Colonic mucosa (tissue), 4 donors: ENCODE results near the gene CLDN19. TPM values are rescaled to one million over a fixed set of nuclear protein-coding genes. Genes with fewer than 3 reads are reported as not detected.
A peak's percentile ranks its signal among the peaks of the same experiment; 100 is the strongest.

ENCODE experiments used
- DNase-seq: peaks from one replicate; pipeline ENCODE4 v3.0.0-alpha.2; 2020
- H3K27ac ChIP-seq: fragments of 200-600 bp; one replicate; pipeline ENCODE4 v1.8.0; 2021
- H3K27me3 ChIP-seq: fragments of 200-600 bp; one replicate; pipeline ENCODE4 v1.8.0; 2021
- H3K36me3 ChIP-seq: fragments of 200-600 bp; one replicate; pipeline ENCODE4 v1.8.0; 2021
- H3K4me1 ChIP-seq: fragments of 200-600 bp; one replicate; pipeline ENCODE4 v1.8.0; 2021; ENCODE audit warnings: mild to moderate bottlenecking
- H3K4me3 ChIP-seq: fragments of 200-600 bp; one replicate; pipeline ENCODE4 v1.8.0; 2021
- H3K9ac ChIP-seq, 2 donors: one replicate each; pipeline ENCODE4 v1.7.0; 2013; ENCODE audit warnings: control low read depth in 2 of 2, low read depth in 2 of 2, low read length in 2 of 2
- H3K9me3 ChIP-seq: fragments of 200-600 bp; one replicate; pipeline ENCODE4 v1.8.0; 2021
- CTCF ChIP-seq: fragments of 200-600 bp; IDR thresholded peaks from one replicate; pipeline ENCODE4 v1.8.0; 2022; ENCODE audit warnings: antibody characterized with exemption, mild to moderate bottlenecking
- intact Hi-C: fragments of 100-400 bp; cut with DNase I; formaldehyde crosslinking; loops from one replicate; pipeline ENCODE4 v1.14.1; 2022
- total RNA-seq, 2 donors: library from RNA; stranded (reverse); fragmentation: NEBNext Ultra II Directional in 1 of 2; extraction: Animal tissue kit (Norgen Biotek cat#: 25700) in 1 of 2; gene quantifications; one replicate each; pipeline ENCODE4 v1.2.1, GENCODE V29; 2021
- donor health status: healthy.
- donor health status: DM: no; HTN: no; CAD: no.
- donor health status: DM: no; HTN: no; CAD: no.

CLDN19 gene
- total RNA-seq, 2 donors from 2014 or later, result not detected

GRCh38 chr1:42774928-42775526 is 35.0 kb upstream of the CLDN19 start:
- Histone ChIP-seq H3K4me1 (no peaks in the 10 kb centered on the region), H3K27me3 (no peaks in the 10 kb centered on the region), H3K4me3 (no peak overlapping the region), H3K9me3 (no peaks in the 10 kb centered on the region), H3K36me3 (peaks cover 3% of the 10 kb centered on the region), H3K9ac (no peak overlapping the region), H3K27ac (no peak overlapping the region)
- no peak for DNase-seq
- intact Hi-C loops, result loop anchor here (5.0 kb wide), 1 partner anchor 297 kb away; no protein-coding TSS in a partner anchor
- TF ChIP-seq CTCF, result no peak

DNA sequence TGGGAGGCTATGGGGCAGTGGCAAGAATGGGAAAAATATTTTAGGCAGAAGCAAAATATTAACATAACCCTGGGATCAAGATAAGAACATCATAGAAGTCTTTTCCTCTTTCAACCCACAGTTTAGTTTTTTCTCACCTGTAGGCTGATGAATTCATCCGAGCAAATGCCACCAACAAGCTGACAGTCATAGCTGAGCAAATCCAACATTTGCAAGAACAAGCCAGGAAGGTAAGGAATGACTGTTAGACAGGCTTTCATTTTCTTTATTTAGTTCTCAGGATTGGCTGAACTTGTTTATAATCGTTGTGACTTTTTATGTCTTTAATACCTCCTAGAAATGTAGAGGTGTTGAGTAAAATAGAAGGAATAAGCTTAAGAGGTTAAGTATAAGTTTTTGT is 33.4 kb upstream of the CLDN19 start:
- H3K36me3 ChIP-seq, result peaks cover 3% of the 10 kb centered on the region
- no peaks in the 10 kb centered on the region for H3K27me3 ChIP-seq
- H3K9me3 ChIP-seq, result no peaks in the 10 kb centered on the region
- no peak overlapping the region for H3K27ac ChIP-seq
- intact Hi-C loops, result no loop called here
- TF ChIP-seq CTCF, result no peak
- no peak overlapping the region for H3K4me3 ChIP-seq
- no peak for DNase-seq
- no peaks in the 10 kb centered on the region for H3K4me1 ChIP-seq
- H3K9ac ChIP-seq, result no peak overlapping the region

GRCh38 chr1:42769811-42770210 is 29.8 kb upstream of the CLDN19 start:
- intact Hi-C loops, result loop anchor here (5.0 kb wide), 1 partner anchor 47 kb away; the partner anchor contains the start of genes ERMAP and SVBP
- TF ChIP-seq CTCF, result no peak

GRCh38 chr1:42768172-42768571 is 28.1 kb upstream of the CLDN19 start:
- Histone ChIP-seq H3K27ac (no peak overlapping the region), H3K4me1 (no peaks in the 10 kb centered on the region), H3K27me3 (no peaks in the 10 kb centered on the region), H3K4me3 (peak overlapping the region; percentile 99), H3K36me3 (no peaks in the 10 kb centered on the region), H3K9me3 (no peaks in the 10 kb centered on the region), H3K9ac (no peak overlapping the region)
- no peak for TF ChIP-seq CTCF
- intact Hi-C loops, result loop anchor here (5.0 kb wide), 1 partner anchor 49 kb away; the partner anchor contains the start of genes ERMAP and SVBP
- DNase-seq, result no peak

More at GRCh38 chr1:42769811-42770210, 29.8 kb upstream of the CLDN19 start:
- Histone ChIP-seq H3K9me3 (no peaks in the 10 kb centered on the region), H3K36me3 (no peaks in the 10 kb centered on the region), H3K27me3 (no peaks in the 10 kb centered on the region), H3K4me3 (no peak overlapping the region), H3K4me1 (no peaks in the 10 kb centered on the region), H3K9ac (no peak overlapping the region), H3K27ac (no peak overlapping the region)
- DNase-seq, result no peak

- H3K4me1 ChIP-seq, result no peaks in the 10 kb centered on the region
- H3K27ac ChIP-seq, result peak overlapping the region; percentile 84
- peak overlapping the region; percentile 90 to 95 for H3K9ac ChIP-seq
- H3K27me3 ChIP-seq, result no peaks in the 10 kb centered on the region
- no peaks in the 10 kb centered on the region for H3K36me3 ChIP-seq
- DNase-seq, result no peak
- H3K9me3 ChIP-seq, result no peaks in the 10 kb centered on the region
- intact Hi-C loops, result loop anchor here (5.0 kb wide), 1 partner anchor 50 kb away; the partner anchor contains the start of genes ERMAP and SVBP
- H3K4me3 ChIP-seq, result peak overlapping the region; percentile 99
- no peak for TF ChIP-seq CTCF
These were observed 27.5 kb upstream of the CLDN19 start for GRCh38 chr1:42767510-42768000.
